HepG2 (cell line): ENCODE data around the gene LYZ. TPM values are rescaled to one million over a fixed set of nuclear protein-coding genes. Genes with fewer than 3 reads are reported as not detected.
A peak's percentile ranks its signal among the peaks of the same experiment; 100 is the strongest.

Experiments used
- ATAC-seq: fragments of 200-7000 bp; cut with Tn5 transposase; 3 replicates; pipeline ENCODE4 v1.9.1; 2020; ENCODE audit warnings: mild to moderate bottlenecking, moderate library complexity
- BruUV-seq: library from RNA; stranded (reverse); fragments of 400-500 nt; replicated peaks from 2 replicates; lab custom pipeline; 2021; lab: Mats Ljungman, UMichigan
- CTCF ChIA-PET: fragments of 300-600 bp; formaldehyde crosslinking; extraction: SDS; loops from one replicate; lab custom pipeline; 2021; ENCODE audit warnings: low total read pairs, inconsistent platforms, low intra/inter-chr PET ratio; lab: Yijun Ruan, JAX
- POLR2A ChIA-PET: fragments of 350-600 bp; sonication (Branson Sonifier 250); formaldehyde crosslinking; loops from one replicate; lab custom pipeline; 2020; ENCODE audit warnings: antibody characterized with exemption, inconsistent platforms; lab: Yijun Ruan, JAX
- DNase-seq: peaks from one replicate; pipeline ENCODE4 v3.0.0-alpha.2; 2015; ENCODE audit warnings: low spot score
- FAIRE-seq: peaks from 3 replicates; lab custom pipeline; 2011; peaks lifted over from hg19 to GRCh38; lab: Jason Lieb, UNC
- H2AFZ ChIP-seq: one replicate; pipeline ENCODE4 v1.6.1; 2011; ENCODE audit warnings: low read length, inconsistent platforms
- H3K27ac ChIP-seq: fragments of 300-600 bp; 3 replicates; pipeline ENCODE4 v1.8.0; 2011; ENCODE audit warnings: mixed run types, mild to moderate bottlenecking, mixed read lengths, low read length, inconsistent platforms; ENCODE audit not compliant: insufficient read depth; ENCODE audit errors: extremely low read length
- H3K27me3 ChIP-seq, 2 experiments: fragments of 200-600 bp in 1 of 2; 2 replicates in 1 of 2; 3 replicates in 1 of 2; pipeline versions ENCODE4 v1.6.0 to v1.8.0; 2011; ENCODE audit warnings: low read length in 2 of 2, mild to moderate bottlenecking in 2 of 2, moderate library complexity in 2 of 2, inconsistent platforms in 1 of 2; ENCODE audit not compliant: insufficient read depth in 2 of 2, control insufficient read depth in 1 of 2
- H3K36me3 ChIP-seq, 2 experiments: fragments of 200-600 bp in 1 of 2; replicated peaks in 1 of 2; 2 replicates in 1 of 2; 3 replicates in 1 of 2; pipeline versions ENCODE4 v1.5.1 to v1.8.0; 2011; ENCODE audit warnings: low read length in 2 of 2, inconsistent platforms in 1 of 2; ENCODE audit not compliant: insufficient read depth in 2 of 2, control insufficient read depth in 1 of 2
- H3K4me1 ChIP-seq: 2 replicates; pipeline ENCODE4 v1.5.1; 2012; ENCODE audit warnings: low read length, inconsistent platforms; ENCODE audit not compliant: insufficient read depth
- H3K4me2 ChIP-seq: 2 replicates; pipeline ENCODE4 v1.6.0; 2011; ENCODE audit warnings: low read depth, low read length, inconsistent platforms
- H3K4me3 ChIP-seq, 3 experiments: fragments of 200-600 bp in 1 of 3; sonication (generic), shearing (Covaris generic) in 1 of 3; replicated peaks in 1 of 3; 2 replicates each; pipeline ENCODE4 v1.5.1; 2011 to 2016; ENCODE audit warnings: low read length in 3 of 3, inconsistent platforms in 2 of 3, low read depth in 2 of 3, mild to moderate bottlenecking in 2 of 3, control low read depth in 1 of 3, mixed read lengths in 1 of 3; ENCODE audit not compliant: insufficient read depth in 1 of 3
- H3K79me2 ChIP-seq: one replicate; pipeline ENCODE4 v1.6.1; 2011; ENCODE audit warnings: low read length, inconsistent platforms; ENCODE audit not compliant: insufficient read depth
- H3K9ac ChIP-seq: 2 replicates; pipeline ENCODE4 v1.6.0; 2011; ENCODE audit warnings: mild to moderate bottlenecking, low read depth, low read length, inconsistent platforms; ENCODE audit not compliant: insufficient read depth
- H3K9me3 ChIP-seq: 2 replicates; pipeline ENCODE4 v1.5.1; 2012; ENCODE audit warnings: mild to moderate bottlenecking, low read length
- H4K20me1 ChIP-seq: 2 replicates; pipeline ENCODE4 v1.6.0; 2011; ENCODE audit warnings: inconsistent platforms, mild to moderate bottlenecking, low read length, moderate library complexity; ENCODE audit not compliant: insufficient read depth
- AGO2 ChIP-seq: fragments of 200-400 bp; formaldehyde crosslinking; optimal IDR thresholded peaks from 2 replicates; pipeline ENCODE3; 2017; ENCODE audit warnings: mild to moderate bottlenecking, low read depth, low read length, moderate library complexity
- E2F1 ChIP-seq: sonication (generic); formaldehyde crosslinking; IDR thresholded peaks from 2 replicates; pipeline ENCODE4 v1.5.0; 2020; ENCODE audit warnings: missing genetic modification reagents
- ELF3 ChIP-seq: IDR thresholded peaks from 2 replicates; pipeline ENCODE4 v1.6.1; 2016; ENCODE audit warnings: missing genetic modification reagents, missing compliant biosample characterization
- HNF4A ChIP-seq: sonication (generic); formaldehyde crosslinking; IDR thresholded peaks from 2 replicates; pipeline ENCODE4 v1.4.0; 2020; ENCODE audit warnings: missing genetic modification reagents
- HOMEZ ChIP-seq: IDR thresholded peaks from 2 replicates; pipeline ENCODE4 v1.6.1; 2016; ENCODE audit warnings: low read depth
- MBD4 ChIP-seq: IDR thresholded peaks from 2 replicates; pipeline ENCODE4 v1.6.1; 2012; ENCODE audit warnings: low read length, inconsistent platforms, borderline replicate concordance
- NBN ChIP-seq: fragments of 450-650 bp; conservative IDR thresholded peaks from 2 replicates; pipeline ENCODE4 v1.6.1; 2017
- POLR2AphosphoS5 ChIP-seq: IDR thresholded peaks from 2 replicates; pipeline ENCODE4 v1.6.1; 2012; ENCODE audit warnings: low read depth, low read length
- RBFOX2 ChIP-seq: fragments of 200-400 bp; formaldehyde crosslinking; IDR thresholded peaks from 2 replicates; pipeline ENCODE4 v1.6.1; 2017; ENCODE audit warnings: low read depth, mild to moderate bottlenecking, low read length
- SSRP1 ChIP-seq: IDR thresholded peaks from 2 replicates; pipeline ENCODE4 v1.6.1; 2016; ENCODE audit warnings: control low read depth
- ZBTB39 ChIP-seq: sonication (generic); formaldehyde crosslinking; IDR thresholded peaks from 2 replicates; pipeline ENCODE4 v1.5.0; 2020; ENCODE audit warnings: missing genetic modification reagents
- ZBTB44 ChIP-seq: sonication (generic); formaldehyde crosslinking; IDR thresholded peaks from 2 replicates; pipeline ENCODE4 v1.4.0; 2020; ENCODE audit warnings: missing genetic modification reagents
- ZFYVE20 ChIP-seq: sonication (generic); formaldehyde crosslinking; IDR thresholded peaks from 2 replicates; pipeline ENCODE4 v1.8.0; 2023; ENCODE audit warnings: low read depth, mild to moderate bottlenecking, moderate library complexity, missing genetic modification reagents, borderline replicate concordance
- ZNF17 ChIP-seq: sonication (generic); formaldehyde crosslinking; IDR thresholded peaks from 2 replicates; pipeline ENCODE4 v1.5.0; 2020; ENCODE audit warnings: mild to moderate bottlenecking, missing genetic modification reagents
- ZNF207 ChIP-seq: fragments of 450-650 bp; IDR thresholded peaks from 2 replicates; pipeline ENCODE4 v1.6.1; 2016; ENCODE audit warnings: antibody characterized with exemption, borderline replicate concordance
- ZNF335 ChIP-seq: sonication (generic); formaldehyde crosslinking; IDR thresholded peaks from 2 replicates; pipeline ENCODE4 v1.4.0; 2020; ENCODE audit warnings: missing genetic modification reagents
- ZNF441 ChIP-seq: sonication (generic); formaldehyde crosslinking; IDR thresholded peaks from 2 replicates; pipeline ENCODE4 v1.7.0; 2021; ENCODE audit warnings: missing genetic modification reagents, borderline replicate concordance
- ZNF724P ChIP-seq: sonication (generic); formaldehyde crosslinking; IDR thresholded peaks from 2 replicates; pipeline ENCODE4 v1.8.0; 2022; ENCODE audit warnings: missing genetic modification reagents, borderline replicate concordance
- WGBS: methylation state at CpG from one replicate; pipeline ENCODE4 v1.1.6; 2017; ENCODE audit warnings: low lambda C conversion rate; 5-methylcytosine and 5-hydroxymethylcytosine counted together
- in situ Hi-C: cut with HindIII; loops from 2 replicates; pipeline ENCODE4 v1.10.0; 2017; ENCODE audit warnings: low pct_unique_long_range_greater_than_20kb; ENCODE audit not compliant: extremely low pct_ligation_motif_present
- intact Hi-C: fragments of 100-400 bp; cut with micrococcal nuclease; formaldehyde crosslinking; loops from one replicate; pipeline ENCODE4 v1.10.0; 2022; ENCODE audit not compliant: unreplicated experiment
- polyA plus RNA-seq, 8 experiments: library from polyadenylated mRNA; depleted of rRNA in 3 of 8; stranded (reverse) in 7 of 8; unstranded in 1 of 8; fragments of >200 nt; fragmentation: Illumina TruSeq in 4 of 8; extraction: Trizol in 4 of 8; gene quantifications; 2 replicates each; pipeline versions ENCODE4 v1.2.1 to v1.2.3, GENCODE V29; 2011 to 2016; ENCODE audit warnings: low read depth in 4 of 8, missing spikeins in 1 of 8, mixed read lengths in 1 of 8; ENCODE audit not compliant: insufficient read depth in 1 of 8
- total RNA-seq, 5 experiments: library from RNA; depleted of rRNA; stranded (reverse); fragments of >200 nt; fragmentation: Illumina TruSeq; extraction: Trizol; gene quantifications; 2 replicates each; pipeline ENCODE4 v1.2.3, GENCODE V29; 2016; ENCODE audit warnings: low read depth in 1 of 5

Gene LYZ
- total and polyA plus RNA-seq, 2 of the 13 experiments (the other 11 are each of a cell fraction or from before 2014, with no cell fraction given), result 1,788 to 2,054 TPM

GRCh38 chr12:69352904-69353303 lies 4.7 kb downstream of the LYZ start (continued):
- TF ChIP-seq ZBTB39 (CRISPR knock-in tag), result no peak
- 0 out of 2 replicates have a peak, but pooled peaks have one; percentile 9 for TF ChIP-seq SSRP1
- no peak for TF ChIP-seq ZNF207
- no peak for TF ChIP-seq ELF3 (CRISPR knock-in tag)
- TF ChIP-seq ZNF724P (CRISPR knock-in tag), result no peak
- peak; percentile 69 for TF ChIP-seq RBFOX2
- no peak for TF ChIP-seq ZNF335
- peak; percentile 49 for TF ChIP-seq POLR2AphosphoS5
- TF ChIP-seq HNF4A (CRISPR knock-in tag), result no peak
- no peak for TF ChIP-seq NBN
- 0 out of 2 replicates have a peak, but pooled peaks have one; percentile 1 for TF ChIP-seq MBD4
- no peak for TF ChIP-seq HOMEZ (CRISPR knock-in tag)

GRCh38 chr12:69354172-69354555 lies 6.0 kb downstream of the LYZ start:
- no TSS peak for BruUV-seq
- in situ Hi-C loops, result loop anchor here (10.0 kb wide), 1 partner anchor 59 kb away; no protein-coding TSS in a partner anchor
- TF ChIP-seq RBFOX2 (peak; percentile 93), ZBTB44 (no peak), ZNF17 (CRISPR knock-in tag) (no peak), AGO2 (peak; percentile 52), ZFYVE20 (CRISPR knock-in tag) (no peak), E2F1 (CRISPR knock-in tag) (0 out of 2 replicates have a peak, but pooled peaks have one; percentile 32), ZNF441 (CRISPR knock-in tag) (no peak)

More at GRCh38 chr12:69354172-69354555, 6.0 kb downstream of the LYZ start:
- peaks cover 0 to 16% of the 10 kb centered on the region in 2 experiments; a peak in 2 of 5 replicates for H3K36me3 ChIP-seq
- 100% methylated on average over 1 of the region's 1 CpG for WGBS
- CTCF ChIA-PET, result no interaction called here
- H3K4me1 ChIP-seq, result peaks cover 47% of the 10 kb centered on the region
- FAIRE-seq, result no peak
- H3K9me3 ChIP-seq, result no peaks in the 10 kb centered on the region
- H3K4me2 ChIP-seq, result no peak overlapping the region
- H3K4me3 ChIP-seq, result no peak overlapping the region
- no peak overlapping the region for H2AFZ ChIP-seq
- peaks cover 21% of the 10 kb centered on the region for H4K20me1 ChIP-seq
- no peaks in the 10 kb centered on the region; a peak in 1 of 5 replicates for H3K27me3 ChIP-seq
- H3K9ac ChIP-seq, result no peak overlapping the region
- ATAC-seq, result no peak
- POLR2A ChIA-PET, result interaction anchor here (1.4 kb wide), 1 partner anchor 22 kb away, joined by 16 read pairs; no protein-coding TSS in a partner anchor
- H3K27ac ChIP-seq, result peak overlapping the region; percentile 37
- intact Hi-C loops, result no loop called here
- H3K79me2 ChIP-seq, result peaks cover 28% of the 10 kb centered on the region
- no peak for DNase-seq
